Pancreas (tissue), 10 donors: ENCODE data around the gene UTP4. TPM values are rescaled to one million over a fixed set of nuclear protein-coding genes. Genes with fewer than 3 reads are reported as not detected.

Experiments
- ATAC-seq, 4 donors: fragments of 200-7000 bp; cut with Tn5 transposase; one replicate each; pipeline versions ENCODE4 v1.8.0 to v1.9.1; 2020; ENCODE audit warnings: mild to moderate bottlenecking in 4 of 4, moderate library complexity in 4 of 4
- DNase-seq, 6 donors: peaks; one replicate each; pipeline ENCODE4 v3.0.0-alpha.2; 2020
- FAIRE-seq: peaks from 2 replicates; lab custom pipeline; 2012; peaks lifted over from hg19 to GRCh38; lab: Jason Lieb, UNC
- H3K27ac ChIP-seq, 4 donors: fragments of 200-600 bp; sonication (generic); 1 replicate in 3 of 4; 2 replicates in 1 of 4; pipeline versions ENCODE4 v1.5.0 to v1.8.0; 2020
- H3K27me3 ChIP-seq, 4 donors: fragments of 200-600 bp; one replicate each; pipeline ENCODE4 v1.8.0; 2021
- H3K36me3 ChIP-seq, 3 donors: fragments of 200-600 bp; sonication (generic) in 1 of 3; one replicate each; pipeline versions ENCODE4 v1.5.0 to v1.8.0; 2020 to 2021
- H3K4me1 ChIP-seq, 3 donors: fragments of 200-600 bp; one replicate each; pipeline ENCODE4 v1.8.0; 2021
- H3K4me3 ChIP-seq, 4 donors: fragments of 200-600 bp; sonication (generic) in 2 of 4; one replicate each; pipeline versions ENCODE4 v1.5.0 to v1.8.0; 2020 to 2021
- H3K9me3 ChIP-seq, 4 donors: fragments of 200-600 bp; one replicate each; pipeline ENCODE4 v1.8.0; 2021
- WGBS, 2 donors: extraction: QIAGEN DNeasy Blood & Tissue Kit; methylation state at CpG; one replicate each; pipeline ENCODE4 v1.1.7; 2013; 5-methylcytosine and 5-hydroxymethylcytosine counted together
- intact Hi-C, 3 donors: fragments of 100-400 bp; cut with DNase I; formaldehyde crosslinking; loops; one replicate each; pipeline versions ENCODE4 v1.11.1 to v1.14.2; 2022
- polyA plus RNA-seq, 2 donors: library from polyadenylated mRNA; stranded (reverse); fragments of 200-250 nt; gene quantifications; one replicate each; pipeline ENCODE4 v1.2.3, GENCODE V29; 2013
- total RNA-seq, 6 donors: library from RNA; stranded (reverse); fragmentation: NEBNext Ultra II Directional in 4 of 6; extraction: Animal tissue kit (Norgen Biotek cat#: 25700) in 4 of 6; gene quantifications; one replicate each; pipeline versions ENCODE4 v1.2.1 to v1.2.4, GENCODE V29; 2021 to 2023
- TF ChIP-seq, protein P1 (sequence below), 4 donors: fragments of 200-600 bp; sonication (generic) in 3 of 4; IDR thresholded peaks; one replicate each; pipeline versions ENCODE4 v1.5.0 to v1.8.0; 2021; ENCODE audit warnings: antibody characterized with exemption in 4 of 4
- donor health status: healthy with polysubstance abuse.
- donor health status: DM: no; HTN: no; CAD: no; lungs with moderate emphysema.
- donor health status: DM: no; HTN: no; CAD: no.
- donor health status: control.
- donor health status: control.
- donor health status: Bipolar disorder and iron deficiency.
- donor health status: DM: yes; HTN: yes; CAD: no.
- donor health status: DM: no; HTN: no; CAD: no.
- donor health status: DM: no; HTN: no; CAD: no.
- donor health status: DM: yes; HTN: yes; CAD: no.

UTP4 gene
- total and polyA plus RNA-seq, 8 donors: 11.6 to 29.0 (median 21.8) TPM

- DNase-seq: no peak
- no peaks in the 10 kb centered on the region for H3K27me3 ChIP-seq
- no peak for FAIRE-seq
- no peaks in the 10 kb centered on the region for H3K36me3 ChIP-seq
- ATAC-seq: no peak
- no peak overlapping the region for H3K4me3 ChIP-seq
- H3K4me1 ChIP-seq: peaks cover 0 to under 1% (median 0%) of the 10 kb centered on the region in 3 donors
- TF ChIP-seq, protein P1, sequence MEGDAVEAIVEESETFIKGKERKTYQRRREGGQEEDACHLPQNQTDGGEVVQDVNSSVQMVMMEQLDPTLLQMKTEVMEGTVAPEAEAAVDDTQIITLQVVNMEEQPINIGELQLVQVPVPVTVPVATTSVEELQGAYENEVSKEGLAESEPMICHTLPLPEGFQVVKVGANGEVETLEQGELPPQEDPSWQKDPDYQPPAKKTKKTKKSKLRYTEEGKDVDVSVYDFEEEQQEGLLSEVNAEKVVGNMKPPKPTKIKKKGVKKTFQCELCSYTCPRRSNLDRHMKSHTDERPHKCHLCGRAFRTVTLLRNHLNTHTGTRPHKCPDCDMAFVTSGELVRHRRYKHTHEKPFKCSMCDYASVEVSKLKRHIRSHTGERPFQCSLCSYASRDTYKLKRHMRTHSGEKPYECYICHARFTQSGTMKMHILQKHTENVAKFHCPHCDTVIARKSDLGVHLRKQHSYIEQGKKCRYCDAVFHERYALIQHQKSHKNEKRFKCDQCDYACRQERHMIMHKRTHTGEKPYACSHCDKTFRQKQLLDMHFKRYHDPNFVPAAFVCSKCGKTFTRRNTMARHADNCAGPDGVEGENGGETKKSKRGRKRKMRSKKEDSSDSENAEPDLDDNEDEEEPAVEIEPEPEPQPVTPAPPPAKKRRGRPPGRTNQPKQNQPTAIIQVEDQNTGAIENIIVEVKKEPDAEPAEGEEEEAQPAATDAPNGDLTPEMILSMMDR (IDR thresholded peaks at IDR 0.05): no peak
- no peaks in the 10 kb centered on the region for H3K9me3 ChIP-seq
- WGBS, 2 donors: 93 to 97% methylated on average over 6 of the region's 6 CpGs
- intact Hi-C loops: no loop called here
- no peak overlapping the region for H3K27ac ChIP-seq
These were observed 37.3 kb upstream of the UTP4 start for GRCh38 chr16:69095193-69095592.

- no peak for FAIRE-seq
- H3K27ac ChIP-seq: peak overlapping the region in 3 of 4 donors; percentile 25 to 73 (median 37)
- TF ChIP-seq, protein P1 (IDR thresholded peaks at IDR 0.05): no peak
- intact Hi-C loops: no loop called here
- H3K9me3 ChIP-seq: no peaks in the 10 kb centered on the region
- peak in 1 of 6 donors; percentile 31 for DNase-seq
- peak overlapping the region in 2 of 4 donors; percentile 9 to 11 for H3K4me3 ChIP-seq
- no peaks in the 10 kb centered on the region for H3K4me1 ChIP-seq
- no peaks in the 10 kb centered on the region for H3K27me3 ChIP-seq
- H3K36me3 ChIP-seq: no peaks in the 10 kb centered on the region
- peak; percentile 55 to 79 (median 69) for ATAC-seq
- whole genome bisulfite sequencing, 2 donors: 11 to 13% methylated on average over 11 of the region's 11 CpGs
These were observed 32.3 kb upstream of the UTP4 start for GRCh38 chr16:69100071-69100691.

DNA sequence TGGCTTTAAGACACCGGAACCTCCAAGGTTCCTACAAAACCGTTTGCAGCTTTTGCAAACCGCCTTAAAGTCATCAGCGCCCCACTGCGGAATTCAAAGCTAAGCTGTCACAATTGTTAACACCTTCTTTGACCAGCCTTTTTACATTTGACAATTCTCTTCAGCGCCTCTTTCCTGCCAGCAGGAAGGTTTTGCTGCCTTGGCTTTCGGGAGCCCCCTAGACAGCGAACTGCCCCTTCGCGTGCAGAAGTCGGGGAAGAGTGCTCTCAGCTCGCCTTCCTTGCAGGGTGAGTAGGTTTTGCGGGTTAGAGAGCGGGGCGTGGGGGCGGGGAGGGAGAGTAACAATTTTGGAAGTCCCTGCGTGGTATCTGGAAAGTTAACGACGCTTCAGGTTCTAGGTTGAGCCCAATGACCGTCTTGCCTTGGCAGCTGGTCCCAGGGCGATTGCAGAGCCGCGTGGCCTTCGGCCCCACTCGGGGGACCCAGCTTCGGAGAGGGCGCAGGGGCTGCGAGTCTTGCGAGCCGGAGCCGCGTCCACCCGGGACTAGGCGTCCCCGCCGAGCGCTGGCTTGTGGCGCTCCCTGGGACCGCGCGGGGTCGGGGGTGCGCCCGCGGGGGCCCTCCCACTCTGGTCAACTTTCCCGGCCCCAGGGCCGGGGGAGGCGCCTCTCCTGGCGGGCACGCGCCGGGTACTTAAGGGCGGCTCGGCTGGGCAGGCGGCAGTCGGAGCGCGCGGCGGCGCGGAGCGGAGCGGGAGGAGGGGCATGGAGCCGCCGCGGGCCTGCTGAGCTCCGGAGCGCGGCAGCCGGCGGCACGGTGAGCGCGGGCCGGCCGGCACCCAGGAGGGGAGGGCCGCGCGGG lies 26.7 kb upstream of the UTP4 start, which contains the start of gene HAS3:
TSS of gene HAS3 (plus strand) at position 153 of the 861 bp plus-strand sequence. CDS start 3,743 bp downstream, outside the sequence.
- Histone ChIP-seq H3K4me1 (peaks cover 0 to 10% (median 9%) of the 10 kb centered on the region in 3 donors), H3K4me3 (peak within 1 kb of the TSS; percentile 45 to 67 (median 54)), H3K27me3 (no peaks in the 10 kb centered on the region), H3K27ac (peak within 1 kb of the TSS in 1 of 4 donors; percentile 30), H3K9me3 (no peaks in the 10 kb centered on the region), H3K36me3 (no peaks in the 10 kb centered on the region)
- ATAC-seq (peak; percentile 81 to 89 (median 86)), FAIRE-seq (no peak), DNase-seq (peak; percentile 58 to 90 (median 70))
- intact Hi-C loops: no loop called here
- WGBS, 2 donors: 0 to 1% methylated on average over 65 to 80 of the region's 80 CpGs
- TF ChIP-seq, protein P1 (IDR thresholded peaks at IDR 0.05): no peak

- peak; percentile 10 to 26 (median 18) for ATAC-seq
- FAIRE-seq: no peak
- WGBS, 2 donors: 1% methylated on average over 45 to 55 of the region's 55 CpGs
- Histone ChIP-seq H3K36me3 (no peaks in the 10 kb centered on the region), H3K27me3 (no peaks in the 10 kb centered on the region), H3K4me1 (peaks cover 0 to 10% (median 9%) of the 10 kb centered on the region in 3 donors), H3K27ac (no peak overlapping the region), H3K4me3 (peak overlapping the region; percentile 45 to 67 (median 54)), H3K9me3 (no peaks in the 10 kb centered on the region)
- intact Hi-C loops: no loop called here
- peak in 2 of 6 donors; percentile 61 to 77 for DNase-seq
- TF ChIP-seq, protein P1 (IDR thresholded peaks at IDR 0.05): no peak
These were observed 25.7 kb upstream of the UTP4 start for GRCh38 chr16:69106491-69107315.
